ENCODE measurements around the gene FAM187B.
"Not testable (repeated sequence)": the region's sequence is repeated elsewhere in the genome, so short reads cannot be mapped to it uniquely, and the experiment has no call there.

DNA sequence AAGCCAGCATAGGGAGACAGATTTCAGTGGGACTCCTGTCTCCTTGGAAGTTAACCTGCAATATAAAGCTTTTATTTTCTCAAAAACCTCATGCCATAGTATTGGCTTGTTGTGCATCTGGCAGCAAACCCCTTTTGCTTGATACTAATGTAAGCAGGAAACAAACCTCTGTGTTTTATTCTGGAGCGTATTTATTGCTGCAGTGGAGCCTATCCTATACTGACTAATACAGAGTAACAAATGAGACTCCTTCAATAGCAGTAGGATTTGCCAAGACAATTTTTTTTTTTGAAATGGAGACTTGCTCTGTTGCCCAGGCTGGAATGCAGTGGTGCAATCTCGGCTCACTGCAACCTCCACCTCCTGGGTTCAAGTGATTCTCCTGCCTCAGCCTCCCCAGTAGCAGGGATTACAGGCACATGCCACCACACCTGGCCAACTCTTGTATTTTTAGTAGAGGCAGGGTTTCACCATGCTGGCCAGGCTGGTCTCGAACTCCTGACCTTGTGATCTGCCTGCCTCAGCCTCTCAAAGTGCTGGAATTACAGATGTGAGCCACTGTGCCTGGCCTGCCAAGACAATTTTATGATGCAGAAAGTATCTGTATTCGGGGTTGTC is 7.5 kb downstream of the FAM187B start:
- TF ChIP-seq, protein P1, sequence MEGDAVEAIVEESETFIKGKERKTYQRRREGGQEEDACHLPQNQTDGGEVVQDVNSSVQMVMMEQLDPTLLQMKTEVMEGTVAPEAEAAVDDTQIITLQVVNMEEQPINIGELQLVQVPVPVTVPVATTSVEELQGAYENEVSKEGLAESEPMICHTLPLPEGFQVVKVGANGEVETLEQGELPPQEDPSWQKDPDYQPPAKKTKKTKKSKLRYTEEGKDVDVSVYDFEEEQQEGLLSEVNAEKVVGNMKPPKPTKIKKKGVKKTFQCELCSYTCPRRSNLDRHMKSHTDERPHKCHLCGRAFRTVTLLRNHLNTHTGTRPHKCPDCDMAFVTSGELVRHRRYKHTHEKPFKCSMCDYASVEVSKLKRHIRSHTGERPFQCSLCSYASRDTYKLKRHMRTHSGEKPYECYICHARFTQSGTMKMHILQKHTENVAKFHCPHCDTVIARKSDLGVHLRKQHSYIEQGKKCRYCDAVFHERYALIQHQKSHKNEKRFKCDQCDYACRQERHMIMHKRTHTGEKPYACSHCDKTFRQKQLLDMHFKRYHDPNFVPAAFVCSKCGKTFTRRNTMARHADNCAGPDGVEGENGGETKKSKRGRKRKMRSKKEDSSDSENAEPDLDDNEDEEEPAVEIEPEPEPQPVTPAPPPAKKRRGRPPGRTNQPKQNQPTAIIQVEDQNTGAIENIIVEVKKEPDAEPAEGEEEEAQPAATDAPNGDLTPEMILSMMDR (conservative IDR thresholded peaks at IDR 0.05 in 1 of 2, IDR thresholded peaks at IDR 0.05 in 1 of 2; ENCODE audit: extremely low read depth in 1 of 2, insufficient read depth in 1 of 2, low read depth in 1 of 2, low read length in 2 of 2), result not testable (repeated sequence)
- TF ChIP-seq EZH2 (IDR thresholded peaks at IDR 0.05; ENCODE audit: borderline replicate concordance, low read length), result not testable (repeated sequence)

Measured in mammary epithelial cell (primary cell).